Hepatocyte (in vitro differentiated cells): ENCODE data around the gene KAT7. TPM values are rescaled to one million over a fixed set of nuclear protein-coding genes. Genes with fewer than 3 reads are reported as not detected.

Source experiments
- DNase-seq: peaks from one replicate; pipeline ENCODE4 v3.0.0-alpha.2; 2016; ENCODE audit warnings: low spot score
- H2AFZ ChIP-seq: fragments of 200-600 bp; sonication (generic); 2 replicates; pipeline ENCODE4 v1.6.0; 2016; ENCODE audit warnings: antibody characterized with exemption, mild to moderate bottlenecking
- H3K27ac ChIP-seq: fragments of 200-600 bp; sonication (generic); 2 replicates; pipeline ENCODE4 v1.5.1; 2016; ENCODE audit warnings: mild to moderate bottlenecking
- H3K27me3 ChIP-seq: fragments of 200-600 bp; sonication (generic); 2 replicates; pipeline ENCODE4 v1.6.1; 2016
- H3K36me3 ChIP-seq: fragments of 200-600 bp; sonication (generic); replicated peaks from 2 replicates; pipeline ENCODE4 v1.5.1; 2016; ENCODE audit warnings: low read depth; ENCODE audit not compliant: insufficient read depth
- H3K4me1 ChIP-seq: fragments of 200-600 bp; sonication (generic); 2 replicates; pipeline ENCODE4 v1.5.1; 2016; ENCODE audit warnings: mild to moderate bottlenecking, moderate library complexity; ENCODE audit not compliant: insufficient read depth
- H3K4me2 ChIP-seq: fragments of 200-600 bp; sonication (generic); 2 replicates; pipeline ENCODE4 v1.6.0; 2016
- H3K4me3 ChIP-seq: fragments of 200-600 bp; sonication (generic); 2 replicates; pipeline ENCODE4 v1.5.1; 2016; ENCODE audit warnings: mild to moderate bottlenecking
- H3K79me2 ChIP-seq: fragments of 200-600 bp; sonication (generic); 2 replicates; pipeline ENCODE4 v1.6.0; 2017; ENCODE audit warnings: mild to moderate bottlenecking
- H3K9me2 ChIP-seq: fragments of 200-600 bp; sonication (generic); replicated peaks from 2 replicates; pipeline ENCODE4 v1.6.0; 2017; ENCODE audit warnings: mild to moderate bottlenecking; ENCODE audit not compliant: insufficient read depth
- H3K9me3 ChIP-seq: fragments of 200-600 bp; sonication (generic); 2 replicates; pipeline ENCODE4 v1.5.1; 2016; ENCODE audit warnings: low read depth, mild to moderate bottlenecking
- H4K20me1 ChIP-seq: fragments of 200-600 bp; sonication (generic); 2 replicates; pipeline ENCODE4 v1.6.0; 2016; ENCODE audit warnings: mild to moderate bottlenecking; ENCODE audit not compliant: insufficient read depth, poor library complexity, severe bottlenecking
- CTCF ChIP-seq: fragments of 200-600 bp; sonication (generic); IDR thresholded peaks from 2 replicates; pipeline ENCODE4 v1.5.1; 2016; ENCODE audit warnings: antibody characterized with exemption, mild to moderate bottlenecking; ENCODE audit not compliant: poor library complexity
- EZH2 ChIP-seq: fragments of 200-600 bp; sonication (generic); IDR thresholded peaks from 2 replicates; pipeline ENCODE4 v1.6.1; 2016; ENCODE audit warnings: antibody characterized with exemption, mild to moderate bottlenecking, borderline replicate concordance
- EZH2phosphoT487 ChIP-seq: fragments of 200-600 bp; sonication (generic); IDR thresholded peaks from one replicate; pipeline ENCODE4 v1.6.1; 2018; ENCODE audit warnings: antibody characterized with exemption, mild to moderate bottlenecking, low read depth, moderate library complexity; ENCODE audit not compliant: unreplicated experiment, severe bottlenecking
- WGBS: methylation state at CpG from one replicate; pipeline ENCODE4 v1.1.6; 2016; ENCODE audit warnings: low lambda C conversion rate; ENCODE audit errors: missing lambda C conversion rate; 5-methylcytosine and 5-hydroxymethylcytosine counted together
- polyA plus RNA-seq: library from polyadenylated mRNA; unstranded; fragments of >200 nt; fragmentation: Nextera tagmentation; extraction: Ambion mirVana; gene quantifications from 2 replicates; pipeline ENCODE4 v1.2.1, GENCODE V29; 2016
- total RNA-seq: library from RNA; depleted of rRNA; stranded (reverse); fragments of >200 nt; gene quantifications from 2 replicates; pipeline ENCODE4 v1.2.3, GENCODE V29; 2014

Gene KAT7
- total and polyA plus RNA-seq, 2 experiments from 2014 or later: 21.4 to 30.1 TPM

GRCh38 chr17:49776551-49777300 lies 11.8 kb upstream of the KAT7 start:
- 88% methylated on average over 8 of the region's 8 CpGs for WGBS
- no peaks in the 10 kb centered on the region for H3K27me3 ChIP-seq
- H3K79me2 ChIP-seq: no peaks in the 10 kb centered on the region
- H3K4me1 ChIP-seq: no peaks in the 10 kb centered on the region
- no peaks in the 10 kb centered on the region for H3K36me3 ChIP-seq
- no peak overlapping the region for H3K27ac ChIP-seq
- H2AFZ ChIP-seq: no peak overlapping the region
- DNase-seq: no peak
- H4K20me1 ChIP-seq: no peaks in the 10 kb centered on the region
- no peak overlapping the region for H3K4me3 ChIP-seq
- H3K4me2 ChIP-seq: no peak overlapping the region
- H3K9me3 ChIP-seq: no peaks in the 10 kb centered on the region
- no peak for TF ChIP-seq CTCF
- no peak for TF ChIP-seq EZH2phosphoT487
- no peak for TF ChIP-seq EZH2
- H3K9me2 ChIP-seq: no peaks in the 10 kb centered on the region

DNA sequence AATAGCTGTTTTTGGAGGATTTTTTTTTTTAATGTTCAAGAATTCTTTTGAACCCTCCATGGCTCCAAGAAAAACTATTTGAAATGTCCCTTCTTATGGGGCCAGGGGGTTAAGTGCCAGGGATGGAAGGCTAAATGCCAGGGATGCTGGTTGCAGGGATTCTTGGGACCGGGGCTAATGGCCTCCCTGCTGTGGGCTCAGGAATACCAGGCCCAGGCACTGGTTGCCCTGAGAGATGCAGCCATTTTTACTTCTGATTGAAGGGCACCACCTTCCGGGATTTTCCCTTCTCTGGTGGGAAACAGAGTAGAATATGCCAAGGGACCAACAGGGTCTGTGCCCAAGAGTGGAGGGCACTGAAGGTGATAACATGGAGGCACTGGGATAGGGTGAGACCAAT lies 10.9 kb upstream of the KAT7 start:
- no peak for TF ChIP-seq EZH2
- TF ChIP-seq CTCF: no peak
- no peak for TF ChIP-seq EZH2phosphoT487
- H3K79me2 ChIP-seq: no peaks in the 10 kb centered on the region
- no peaks in the 10 kb centered on the region for H4K20me1 ChIP-seq
- H3K9me2 ChIP-seq: no peaks in the 10 kb centered on the region
- H3K27me3 ChIP-seq: no peaks in the 10 kb centered on the region
- H3K4me3 ChIP-seq: no peak overlapping the region
- H3K36me3 ChIP-seq: no peaks in the 10 kb centered on the region
- H3K4me2 ChIP-seq: no peak overlapping the region
- no peaks in the 10 kb centered on the region for H3K4me1 ChIP-seq
- 74% methylated on average over 2 of the region's 2 CpGs for WGBS
- H2AFZ ChIP-seq: no peak overlapping the region
- no peak overlapping the region for H3K27ac ChIP-seq
- no peaks in the 10 kb centered on the region for H3K9me3 ChIP-seq
- DNase-seq: no peak

- H3K4me3 ChIP-seq: no peak overlapping the region
- H4K20me1 ChIP-seq: no peaks in the 10 kb centered on the region
- TF ChIP-seq EZH2 (no peak), CTCF (no peak), EZH2phosphoT487 (no peak)
- H3K79me2 ChIP-seq: no peaks in the 10 kb centered on the region
- no peak overlapping the region for H3K27ac ChIP-seq
- H3K9me2 ChIP-seq: no peaks in the 10 kb centered on the region
- no peaks in the 10 kb centered on the region for H3K9me3 ChIP-seq
- H3K36me3 ChIP-seq: no peaks in the 10 kb centered on the region
- 86% methylated on average over 2 of the region's 2 CpGs for WGBS
- H3K27me3 ChIP-seq: no peaks in the 10 kb centered on the region
- H3K4me1 ChIP-seq: no peaks in the 10 kb centered on the region
- H3K4me2 ChIP-seq: no peak overlapping the region
- H2AFZ ChIP-seq: no peak overlapping the region
- no peak for DNase-seq
Observed at GRCh38 chr17:49779156-49779738, 9.2 kb upstream of the KAT7 start.
